COLO668 (cell line): ENCODE measurements around the gene NLRP9.

ENCODE experiments used
- DNase-seq: peaks from one replicate; lab custom pipeline; 2025; ENCODE audit not compliant: unreplicated experiment; lab: John Stamatoyannopoulos, UW

The NLRP9 gene

DNA sequence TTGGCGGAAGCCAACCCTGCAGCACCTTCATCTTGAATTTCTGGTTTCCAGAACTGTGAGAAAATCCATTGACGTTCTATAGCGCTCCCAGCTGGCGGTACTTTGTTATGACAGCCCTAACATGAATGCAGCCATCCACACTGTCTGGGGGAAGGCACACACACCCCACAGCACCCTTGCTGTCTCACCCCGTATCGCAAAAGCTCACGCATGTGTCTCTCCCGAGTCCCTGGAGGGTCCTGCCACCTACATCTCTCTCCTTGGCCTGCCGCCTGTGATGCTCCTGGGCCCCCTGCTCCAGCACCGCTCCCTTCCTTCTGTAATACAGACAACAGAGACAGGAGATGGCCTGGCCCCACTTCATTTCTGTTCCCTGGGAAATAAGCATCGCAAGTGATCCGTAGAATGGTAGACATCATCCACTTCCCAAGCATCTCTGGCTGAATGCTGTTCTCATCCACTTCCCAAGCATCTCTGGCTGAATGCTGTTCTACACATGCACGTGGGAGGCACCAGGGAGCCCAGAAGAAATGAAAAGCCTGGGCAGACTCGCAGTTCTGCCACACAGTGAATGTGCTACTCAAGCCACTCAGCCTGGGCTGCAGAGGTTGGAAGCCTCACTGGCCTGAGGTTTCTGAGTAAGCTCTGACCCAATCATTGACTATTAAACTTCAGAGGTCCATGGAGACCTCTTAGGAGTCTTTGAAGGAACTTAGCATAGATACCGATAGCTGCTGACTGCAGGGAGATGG is 33.5 kb downstream of the NLRP9 start:
- no peak for DNase-seq

DNA sequence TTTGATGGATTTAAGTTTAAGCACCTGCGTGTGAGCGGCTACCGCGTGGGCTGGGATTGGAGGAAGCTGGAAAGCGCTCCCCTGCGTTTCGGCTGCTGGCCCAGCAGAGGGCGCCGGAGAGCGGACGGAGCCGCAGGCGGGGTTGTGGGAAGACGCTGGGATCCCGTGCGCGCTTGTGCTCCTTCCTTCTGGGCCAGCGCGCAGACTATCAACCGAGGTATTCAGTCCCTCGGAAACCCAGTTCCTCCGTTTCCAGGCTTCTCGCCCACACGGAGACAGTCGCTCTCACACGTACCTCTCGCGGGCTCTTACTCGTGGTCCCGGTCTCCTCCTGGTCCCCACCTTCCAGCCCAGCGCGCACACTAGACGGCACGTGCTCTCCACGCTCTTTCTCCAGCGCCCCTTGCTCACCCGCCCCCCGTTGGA is 34.4 kb downstream of the NLRP9 start:
- DNase-seq = peak; percentile 6

DNA sequence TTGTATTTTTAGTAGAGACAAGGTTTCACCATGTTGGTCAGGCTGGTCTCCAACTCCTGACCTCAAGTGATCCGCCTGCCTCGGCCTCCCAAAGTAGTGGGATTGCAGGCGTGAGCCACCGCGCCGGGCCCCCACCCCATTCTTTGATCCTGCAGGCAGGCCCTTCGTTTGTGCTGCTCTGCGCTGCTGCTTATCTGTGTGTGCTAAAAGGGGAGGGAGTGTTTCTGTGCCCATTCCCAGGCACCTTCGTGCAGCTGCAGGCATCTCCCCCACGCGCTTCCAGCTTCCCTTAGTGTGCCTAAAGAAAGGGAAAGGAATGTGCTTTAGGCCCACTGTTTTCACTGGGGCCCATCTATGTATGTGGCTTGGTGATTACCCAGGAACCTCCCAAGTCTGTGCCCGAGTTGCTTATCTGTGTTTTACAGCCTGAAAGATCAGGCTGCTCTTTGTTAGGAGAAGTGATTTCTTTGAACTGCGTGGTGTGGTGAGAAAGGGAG is 36.0 kb downstream of the NLRP9 start:
- no peak for DNase-seq

DNA sequence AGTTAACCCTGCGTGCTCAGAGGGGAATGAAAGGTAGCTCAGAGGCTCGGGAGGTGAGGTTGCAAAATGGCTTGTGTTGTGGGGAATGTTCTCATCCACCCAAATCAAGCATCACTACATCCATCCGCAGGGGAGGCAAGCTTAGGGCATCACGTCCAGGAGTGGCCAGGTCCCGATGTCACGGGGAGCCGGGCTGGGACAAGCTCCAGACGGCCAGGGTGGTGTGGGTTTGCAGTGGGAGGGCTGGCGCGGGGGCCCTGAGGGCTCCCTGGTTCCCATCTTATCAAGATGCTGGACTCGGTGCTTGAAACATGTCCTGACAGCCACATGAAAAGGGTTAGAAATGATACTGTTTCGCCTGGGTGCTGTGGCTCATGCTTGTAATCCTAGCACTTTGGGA is 37.4 kb downstream of the NLRP9 start:
- no peak for DNase-seq

DNA sequence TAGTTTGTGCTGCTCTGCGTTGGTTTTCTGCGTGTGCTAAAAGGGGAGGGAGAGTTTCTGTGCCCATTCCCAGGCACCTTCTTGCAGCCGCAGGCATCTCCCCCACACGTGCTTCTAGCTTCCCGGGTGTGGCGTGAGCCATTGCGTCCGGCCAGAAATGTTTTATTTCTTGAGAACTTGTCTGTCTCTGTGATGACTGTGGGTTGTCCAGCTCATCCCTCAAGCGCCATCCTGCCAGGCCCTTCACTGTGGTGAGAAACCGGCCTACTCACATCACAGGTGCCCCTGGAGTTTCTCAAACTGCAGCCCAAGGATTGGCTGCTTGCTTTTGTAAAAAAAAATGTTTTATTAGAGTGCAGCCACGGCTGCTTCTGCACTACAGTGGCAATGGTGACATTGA is 39.0 kb downstream of the NLRP9 start:
- DNase-seq = no peak

DNA sequence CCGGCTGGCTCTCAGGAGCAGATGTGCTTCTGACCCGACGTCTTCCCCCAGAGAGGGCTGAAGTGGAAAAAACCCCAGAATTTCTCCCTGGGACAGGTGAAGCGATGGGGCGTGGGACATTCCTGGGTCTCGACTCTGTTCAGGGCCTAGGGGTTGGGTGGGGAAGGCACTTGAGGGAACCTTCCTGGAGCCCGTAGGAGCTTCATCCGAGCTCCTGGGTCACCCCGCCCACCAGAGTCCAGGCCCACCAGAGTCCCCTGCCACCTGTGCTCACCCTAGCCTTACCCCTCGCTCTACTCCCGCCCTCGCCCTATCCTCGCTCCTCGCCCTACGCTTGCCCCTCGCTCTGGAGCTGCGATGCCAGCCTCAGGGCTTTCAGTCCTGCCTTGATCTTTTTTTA is 39.9 kb downstream of the NLRP9 start:
- DNase-seq = no peak

DNA sequence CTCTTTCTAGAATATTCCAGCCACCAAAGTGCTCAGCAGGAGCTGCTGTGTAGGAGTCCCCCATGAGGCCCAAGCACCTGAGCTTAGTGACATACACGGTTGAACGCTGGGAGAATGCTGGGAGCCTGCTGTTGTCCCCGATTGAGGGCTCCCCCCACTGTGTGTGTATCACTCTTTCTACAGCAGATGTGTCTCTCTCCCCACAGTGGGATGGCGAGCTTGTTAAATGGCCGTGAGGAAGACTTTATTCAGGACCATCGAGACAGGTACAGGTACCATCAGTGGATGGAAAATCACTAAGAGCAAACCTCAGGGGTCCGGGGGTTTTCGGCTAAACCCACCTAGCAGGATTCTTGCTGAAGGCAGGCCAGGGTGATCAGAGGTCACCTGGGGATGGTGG is 40.5 kb downstream of the NLRP9 start:
- DNase-seq = no peak

DNA sequence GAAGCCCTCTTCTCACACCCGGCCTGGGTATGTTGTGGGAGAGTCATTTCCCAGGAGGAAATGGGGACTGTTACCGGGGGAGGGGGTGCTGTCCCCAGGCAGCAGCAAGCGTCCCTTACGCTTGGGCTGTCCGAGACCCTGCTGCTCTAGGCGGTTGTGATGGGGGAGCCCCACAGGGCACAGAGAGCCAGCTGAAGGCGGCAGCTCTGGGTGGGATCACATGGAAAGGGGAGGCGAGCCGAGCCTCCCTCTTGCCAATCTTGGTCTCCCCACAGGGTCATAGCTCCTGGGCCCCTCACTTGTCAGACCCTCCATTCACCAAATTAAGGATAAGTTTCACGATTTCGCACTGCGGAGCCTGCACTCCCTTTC is 41.1 kb downstream of the NLRP9 start:
- DNase-seq = no peak

DNA sequence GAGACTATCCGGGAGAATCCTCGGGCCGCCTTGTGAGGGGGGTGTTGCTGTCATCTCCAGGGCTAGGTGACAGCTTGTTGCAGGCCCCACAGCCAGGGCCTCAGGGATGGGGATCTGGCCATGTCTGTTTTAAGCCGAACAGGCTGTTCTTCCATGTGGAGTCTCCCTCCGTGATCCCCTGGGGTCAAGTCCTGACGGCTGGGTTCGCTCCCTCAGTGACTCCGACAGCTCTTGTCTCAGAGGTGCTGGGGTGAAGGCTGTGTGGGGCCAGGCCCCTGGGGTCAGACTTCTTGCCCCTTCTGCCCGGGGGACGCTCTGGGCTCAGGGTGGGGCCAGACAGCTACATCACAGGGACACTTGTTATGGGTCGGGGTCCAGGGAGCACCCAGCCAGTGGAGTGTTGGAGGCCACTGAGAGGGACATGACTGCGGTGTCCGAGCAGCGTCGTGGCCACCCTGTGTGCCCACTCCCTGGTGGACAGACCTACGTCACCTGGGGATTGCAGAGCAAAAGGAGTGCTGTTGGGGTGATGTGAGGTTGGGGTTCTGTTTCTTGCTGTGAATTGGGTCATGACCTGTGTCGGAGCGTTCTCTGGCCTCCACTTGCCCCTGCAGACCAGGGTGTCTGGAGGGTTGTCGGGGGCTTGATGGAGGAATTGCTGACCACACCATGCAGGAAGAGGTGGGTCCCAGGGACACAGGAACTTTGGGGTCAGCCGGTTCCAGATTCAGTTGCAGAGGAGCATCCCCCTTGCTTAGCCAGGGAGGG is 41.7 kb downstream of the NLRP9 start:
- no peak for DNase-seq

DNA sequence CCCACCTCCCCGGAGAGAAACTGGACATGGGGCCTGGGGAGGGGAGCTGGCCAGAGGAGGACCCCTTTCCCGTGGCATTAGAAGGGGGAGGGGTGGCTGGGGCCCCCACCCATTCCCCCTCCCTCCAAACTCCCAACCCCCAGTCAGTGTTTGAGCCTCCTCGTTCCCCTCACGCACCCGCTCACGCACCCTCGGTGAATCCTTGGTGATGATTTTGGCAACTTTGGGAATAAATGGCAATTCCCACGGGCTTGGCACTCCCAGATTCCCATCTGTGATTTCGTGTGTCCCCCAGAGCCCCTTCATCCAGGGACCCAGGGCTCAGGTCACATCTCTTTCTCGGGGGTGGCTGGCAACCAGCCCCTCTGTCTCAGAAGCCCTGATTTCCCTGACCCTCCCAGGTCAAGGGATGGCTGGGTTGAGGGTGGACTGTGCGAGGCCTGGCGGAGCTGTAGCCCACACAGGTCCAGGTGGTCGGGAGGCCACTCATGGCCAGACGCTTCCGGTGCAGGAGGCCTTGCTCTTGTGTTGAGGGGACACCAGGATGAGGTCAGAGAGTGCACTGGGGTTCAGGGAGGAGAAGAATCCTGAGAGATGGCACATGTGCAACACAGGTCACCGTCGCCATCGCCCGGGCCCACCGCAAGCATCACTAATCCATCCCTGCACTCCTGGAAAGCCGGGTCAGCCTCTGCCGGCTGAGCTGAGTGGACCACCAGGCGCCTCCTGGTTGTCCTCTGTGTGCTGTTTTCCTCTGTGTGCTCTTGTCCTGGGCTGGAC is 42.5 kb downstream of the NLRP9 start:
- DNase-seq = no peak

DNA sequence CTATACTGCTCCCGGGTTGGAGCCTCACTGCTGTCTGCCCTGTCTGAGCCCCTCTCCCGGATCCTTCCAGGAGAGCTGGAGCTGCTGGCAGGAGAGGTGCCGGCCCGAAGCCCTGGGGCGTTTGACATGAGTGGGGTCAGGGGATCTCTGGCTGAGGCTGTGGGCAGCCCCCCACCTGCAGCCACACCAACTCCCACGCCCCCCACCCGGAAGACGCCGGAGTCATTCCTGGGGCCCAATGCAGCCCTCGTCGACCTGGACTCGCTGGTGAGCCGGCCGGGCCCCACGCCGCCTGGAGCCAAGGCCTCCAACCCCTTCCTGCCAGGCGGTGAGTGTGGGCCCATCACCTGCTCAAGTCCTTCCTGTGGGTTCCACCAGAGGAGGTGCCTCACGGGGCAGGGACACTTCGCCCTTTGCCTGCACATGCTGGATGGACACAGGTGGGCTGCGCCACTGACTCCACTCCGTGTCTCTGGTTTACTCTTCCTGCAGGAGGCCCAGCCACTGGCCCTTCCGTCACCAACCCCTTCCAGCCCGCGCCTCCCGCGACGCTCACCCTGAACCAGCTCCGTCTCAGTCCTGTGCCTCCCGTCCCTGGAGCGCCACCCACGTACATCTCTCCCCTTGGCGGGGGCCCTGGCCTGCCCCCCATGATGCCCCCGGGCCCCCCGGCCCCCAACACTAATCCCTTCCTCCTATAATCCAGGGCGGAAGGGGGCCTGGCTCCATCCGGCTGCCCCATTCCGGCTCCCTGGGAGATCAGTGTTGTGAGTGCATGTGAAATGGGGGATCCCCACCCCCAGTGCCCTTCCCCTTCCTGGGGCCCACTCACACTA is 43.3 kb downstream of the NLRP9 start:
- no peak for DNase-seq

DNA sequence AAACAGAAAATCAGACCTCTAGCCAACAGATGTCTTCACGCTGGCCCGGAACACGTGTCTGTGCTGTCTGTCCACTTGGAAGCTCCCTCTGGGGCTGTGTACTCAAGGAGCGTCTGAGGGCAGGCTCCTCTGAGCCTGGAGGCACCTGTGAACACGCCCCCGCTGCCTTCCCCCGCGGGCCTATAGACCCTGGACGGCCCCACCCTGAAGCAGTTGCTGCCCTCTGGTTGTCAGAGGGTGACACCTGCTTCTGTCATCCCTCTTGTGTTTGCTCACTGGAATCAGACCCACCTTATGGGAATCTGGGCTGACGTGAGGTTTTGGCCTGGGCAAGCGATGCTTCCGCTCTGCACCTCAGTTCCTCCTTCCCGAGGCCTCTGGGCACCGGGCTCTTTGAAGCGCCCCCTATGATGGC is 44.0 kb downstream of the NLRP9 start:
- no peak for DNase-seq

DNA sequence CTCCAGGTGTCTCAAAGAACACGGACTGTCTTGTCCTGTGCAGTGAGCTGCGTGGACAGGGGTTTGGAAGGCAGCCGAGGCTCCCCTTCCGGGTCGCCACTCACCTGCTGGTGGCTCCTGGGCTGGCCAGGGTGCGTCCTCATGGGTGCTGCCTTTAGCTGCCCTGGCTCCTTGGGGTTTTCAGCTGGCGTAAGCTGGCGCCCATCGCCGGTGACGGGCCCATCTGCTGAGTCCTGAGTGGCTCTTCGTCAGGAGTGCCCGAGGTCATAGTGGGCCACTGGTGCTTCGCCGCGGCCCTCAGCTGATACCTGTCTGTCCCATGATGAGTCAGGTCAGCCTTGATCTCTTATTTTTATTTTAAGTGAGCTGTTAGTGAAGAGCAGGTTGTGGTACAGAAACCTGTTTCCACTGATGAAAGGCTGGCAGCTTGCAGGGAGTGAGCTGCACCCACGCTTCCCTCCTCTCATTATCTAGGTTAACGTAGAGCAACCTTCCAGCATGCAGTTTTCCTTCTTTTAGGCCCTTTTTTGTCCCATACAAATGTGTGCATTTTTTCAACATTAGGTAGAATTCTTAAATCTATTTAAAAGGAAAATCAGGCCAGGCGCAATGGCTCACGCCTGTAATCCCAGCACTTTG is 44.7 kb downstream of the NLRP9 start:
- no peak for DNase-seq

DNA sequence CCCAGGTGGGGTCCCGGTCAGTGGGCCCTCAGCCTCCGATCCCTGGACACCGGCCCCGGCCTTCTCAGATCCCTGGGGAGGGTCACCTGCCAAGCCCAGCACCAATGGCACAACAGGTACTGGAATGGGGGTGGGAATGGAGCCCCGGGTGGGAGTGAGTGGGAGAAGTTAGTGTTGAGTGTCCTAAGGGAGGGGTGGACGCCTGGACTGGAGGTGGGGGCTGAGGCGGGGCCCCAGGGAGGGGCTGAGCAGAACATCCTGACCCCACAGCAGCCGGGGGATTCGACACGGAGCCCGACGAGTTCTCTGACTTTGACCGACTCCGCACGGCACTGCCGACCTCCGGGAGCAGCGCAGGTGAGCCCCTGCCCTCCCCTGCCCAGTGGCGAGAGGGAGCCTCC is 45.5 kb downstream of the NLRP9 start:
- DNase-seq = no peak

DNA sequence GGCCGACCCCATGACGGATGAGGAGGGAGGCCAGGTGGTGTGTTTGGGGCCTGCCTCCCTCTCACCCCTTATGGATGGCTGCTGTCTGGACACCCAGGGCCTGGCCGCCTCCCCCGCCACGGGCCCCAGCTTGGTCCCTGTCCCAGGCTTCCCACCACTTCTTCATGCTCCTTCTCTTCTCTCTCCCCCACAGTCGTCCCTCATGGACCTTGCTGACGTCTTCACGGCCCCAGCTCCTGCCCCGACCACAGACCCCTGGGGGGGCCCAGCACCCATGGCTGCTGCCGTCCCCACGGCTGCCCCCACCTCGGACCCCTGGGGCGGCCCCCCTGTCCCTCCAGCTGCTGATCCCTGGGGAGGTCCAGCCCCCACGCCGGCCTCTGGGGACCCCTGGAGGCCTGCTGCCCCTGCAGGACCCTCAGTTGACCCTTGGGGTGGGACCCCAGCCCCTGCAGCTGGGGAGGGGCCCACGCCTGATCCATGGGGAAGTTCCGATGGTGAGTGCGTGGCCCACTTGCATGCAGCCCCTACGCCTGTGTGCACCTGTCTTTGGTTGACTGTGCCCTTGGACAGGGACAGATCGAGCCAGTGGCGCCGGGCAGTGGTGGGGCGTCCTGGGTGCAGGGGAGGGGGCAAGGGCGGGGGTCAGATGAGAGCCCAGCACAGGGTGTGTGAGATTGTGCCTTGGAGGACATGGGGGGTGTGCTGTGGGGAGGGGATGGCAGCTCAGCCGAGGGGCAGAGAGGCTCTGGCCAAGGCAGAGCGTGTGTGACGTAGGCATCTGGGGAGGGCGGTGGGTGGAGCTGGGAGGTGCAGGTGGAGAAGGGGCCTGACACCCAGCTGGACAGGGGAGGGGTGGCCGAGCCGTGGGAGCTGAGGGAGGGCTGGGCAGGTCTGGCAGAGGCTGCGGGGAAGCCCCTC is 46.4 kb downstream of the NLRP9 start:
- DNase-seq = no peak

DNA sequence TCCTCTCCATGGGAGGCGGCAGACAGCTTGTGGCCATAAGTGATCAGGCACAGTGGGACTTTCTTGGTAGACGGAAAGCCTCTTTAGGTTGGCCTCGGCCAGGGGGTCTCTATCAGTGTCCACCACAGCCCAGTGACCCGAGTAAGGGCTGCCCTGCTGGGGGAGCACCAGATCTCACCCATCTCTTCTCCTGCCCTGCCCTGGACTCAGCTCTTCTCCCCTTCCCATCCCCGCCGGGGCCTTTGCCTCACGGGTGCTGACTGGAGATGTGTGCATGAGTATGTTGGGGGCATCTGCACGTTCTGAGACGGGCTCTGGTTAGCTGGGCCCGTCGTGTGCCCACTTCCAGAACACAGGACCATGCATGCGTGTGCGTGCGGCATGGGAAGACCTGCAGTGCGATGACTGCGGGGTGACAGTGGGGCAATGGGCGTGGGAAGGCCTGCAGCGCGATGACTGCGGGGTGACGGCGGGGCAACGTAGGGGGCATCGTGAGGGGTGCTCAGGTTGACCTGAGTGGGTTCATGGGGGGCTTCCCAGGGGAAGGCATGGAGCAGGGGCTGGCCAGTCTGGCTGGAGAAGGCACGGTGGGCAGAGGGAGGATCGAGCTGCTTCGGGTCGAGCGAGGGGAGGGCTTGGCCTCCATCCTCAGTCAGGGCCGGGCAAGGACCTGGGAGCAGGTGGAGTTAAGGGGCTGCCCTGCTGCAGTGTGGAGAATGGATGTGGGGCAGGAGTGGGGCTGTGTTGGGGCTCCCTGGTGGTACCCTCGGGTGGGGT is 47.2 kb downstream of the NLRP9 start:
- DNase-seq = no peak

DNA sequence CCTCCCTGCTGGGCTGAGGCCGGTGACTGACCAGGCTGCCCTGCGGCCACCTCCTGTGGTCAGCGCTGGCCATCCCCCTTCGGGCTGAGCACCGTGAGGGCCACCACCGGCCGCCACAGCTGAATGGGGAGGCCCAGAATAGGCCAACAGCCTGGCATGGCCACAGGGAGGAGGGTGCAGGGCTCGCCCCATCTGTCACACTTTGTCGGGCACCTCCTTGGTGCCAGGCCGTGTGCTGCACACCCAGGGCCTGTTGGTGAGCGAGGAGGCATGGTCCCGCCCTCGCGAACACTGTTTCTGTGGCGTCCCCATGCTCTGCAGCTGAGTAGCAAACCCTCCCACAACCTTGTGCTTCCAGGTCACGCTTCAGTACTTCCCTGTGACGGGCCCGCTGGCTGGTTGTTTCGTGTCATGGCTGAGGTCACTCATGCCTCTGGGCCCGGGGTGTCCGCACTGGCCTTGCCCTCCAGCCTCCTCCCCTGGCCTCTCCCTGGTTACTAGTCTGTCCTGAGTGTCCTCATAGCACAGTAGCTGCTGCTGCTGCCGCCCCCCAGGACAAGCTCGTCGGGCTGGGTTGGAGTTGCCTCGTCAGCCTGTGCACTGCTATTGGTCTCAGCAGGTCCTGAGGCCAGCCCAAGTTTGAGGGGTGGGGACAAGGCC is 48.0 kb downstream of the NLRP9 start:
- no peak for DNase-seq
